ENCODE measurements around the gene UGCG. TPM values are rescaled to one million over a fixed set of nuclear protein-coding genes. Genes with fewer than 3 reads are reported as not detected.

UGCG gene
- total RNA-seq, 2 experiments from 2014 or later, result 12.4 to 13.5 TPM

DNA sequence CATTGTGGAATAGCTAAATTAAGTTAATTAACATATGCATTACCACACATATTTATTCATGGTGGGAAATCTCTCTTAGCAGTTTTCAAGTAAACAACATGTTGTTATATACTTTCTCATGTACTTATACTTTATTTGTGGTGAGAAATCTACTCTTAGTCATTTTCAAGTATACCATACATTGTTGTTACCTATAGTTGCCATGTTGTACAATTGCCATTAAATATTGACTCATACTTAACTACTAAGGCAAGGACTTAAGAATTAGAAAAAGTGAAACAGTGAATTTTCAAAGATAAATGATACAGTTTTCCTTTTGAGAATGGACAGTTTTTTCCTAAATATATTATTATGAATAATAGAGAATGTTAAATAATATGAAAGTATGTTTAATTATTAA, 27.7 kb downstream of the UGCG start:
- no peak overlapping the region for H3K27ac Mint-ChIP-seq
- no peaks in the 10 kb centered on the region for H3K27me3 Mint-ChIP-seq
- H3K4me1 Mint-ChIP-seq (ENCODE audit: low read depth), result peaks cover 30% of the 10 kb centered on the region
- peaks cover 5% of the 10 kb centered on the region for H3K36me3 Mint-ChIP-seq
- no peaks in the 10 kb centered on the region for H3K9me3 Mint-ChIP-seq
- no peak for DNase-seq
- POLR2A ChIA-PET, result interaction anchor here (1.3 kb wide), 1 partner anchor 14 kb away, joined by 3 read pairs; no protein-coding TSS in a partner anchor
- CTCF ChIA-PET, result interaction anchor here (0.6 to 1.1 kb wide), 2 partner anchors 10 to 437 kb away, joined by 3 to 4 read pairs; no protein-coding TSS in a partner anchor
- intact Hi-C loops (cut with micrococcal nuclease), result no loop called here
- no peak overlapping the region for H3K4me3 Mint-ChIP-seq

GRCh38 chr9:111925017-111925770, 28.6 kb downstream of the UGCG start:
- H3K27ac Mint-ChIP-seq, result no peak overlapping the region
- no peak overlapping the region for H3K4me3 Mint-ChIP-seq
- no peak for DNase-seq
- no peaks in the 10 kb centered on the region for H3K9me3 Mint-ChIP-seq
- peaks cover 30% of the 10 kb centered on the region for H3K4me1 Mint-ChIP-seq (ENCODE audit: low read depth)
- H3K36me3 Mint-ChIP-seq, result peaks cover 7% of the 10 kb centered on the region
- no peaks in the 10 kb centered on the region for H3K27me3 Mint-ChIP-seq
- ChIA-PET POLR2A (no interaction called here), CTCF (no interaction called here)
- intact Hi-C loops (cut with micrococcal nuclease), result no loop called here

GRCh38 chr9:111925784-111926183, 29.2 kb downstream of the UGCG start:
- intact Hi-C loops (cut with micrococcal nuclease), result loop anchor here (1.0 kb wide), 2 partner anchors 9 to 13 kb away; no protein-coding TSS in a partner anchor
- Mint-ChIP-seq H3K27me3 (no peaks in the 10 kb centered on the region), H3K4me3 (no peak overlapping the region), H3K4me1 (ENCODE audit: low read depth) (peaks cover 30% of the 10 kb centered on the region), H3K9me3 (no peaks in the 10 kb centered on the region), H3K27ac (no peak overlapping the region), H3K36me3 (peaks cover 8% of the 10 kb centered on the region)
- ChIA-PET POLR2A (interaction anchor here (0.7 to 1.2 kb wide), 3 partner anchors 11 to 13 kb away, joined by 3 to 4 read pairs (median 3); no protein-coding TSS in a partner anchor), CTCF (interaction anchor here (0.6 kb wide), 1 partner anchor 149 kb away, joined by 3 read pairs; no protein-coding TSS in a partner anchor)
- DNase-seq, result no peak

DNA sequence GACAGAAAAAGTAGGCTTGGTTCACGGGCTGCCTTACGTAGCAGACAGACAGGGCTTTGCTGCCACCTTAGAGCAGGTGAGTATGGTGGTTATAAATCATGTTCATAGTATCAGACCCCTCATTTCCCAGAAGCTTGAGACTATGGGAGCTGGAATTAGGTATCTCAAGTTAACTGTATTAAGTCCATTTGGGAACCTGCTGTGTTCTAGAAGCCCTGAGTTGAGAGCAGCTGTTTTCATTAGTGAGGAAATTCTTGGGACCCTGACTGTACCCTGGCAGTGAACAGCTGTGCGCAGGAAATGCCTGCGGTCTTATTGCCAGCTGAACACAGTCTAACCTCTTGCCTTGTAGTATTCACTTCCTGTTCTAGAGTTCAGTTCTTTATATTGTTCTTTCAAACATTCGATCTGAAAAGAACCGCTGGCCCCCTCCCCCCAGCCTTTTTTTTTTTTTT, 29.8 kb downstream of the UGCG start:
- CTCF ChIA-PET, result interaction anchor here (0.6 kb wide), 1 partner anchor 148 kb away, joined by 3 read pairs; no protein-coding TSS in a partner anchor
- H3K36me3 Mint-ChIP-seq, result peaks cover 15% of the 10 kb centered on the region
- POLR2A ChIA-PET, result interaction anchor here (0.7 to 1.2 kb wide), 3 partner anchors 10 to 12 kb away, joined by 3 to 4 read pairs (median 3); no protein-coding TSS in a partner anchor

DNA sequence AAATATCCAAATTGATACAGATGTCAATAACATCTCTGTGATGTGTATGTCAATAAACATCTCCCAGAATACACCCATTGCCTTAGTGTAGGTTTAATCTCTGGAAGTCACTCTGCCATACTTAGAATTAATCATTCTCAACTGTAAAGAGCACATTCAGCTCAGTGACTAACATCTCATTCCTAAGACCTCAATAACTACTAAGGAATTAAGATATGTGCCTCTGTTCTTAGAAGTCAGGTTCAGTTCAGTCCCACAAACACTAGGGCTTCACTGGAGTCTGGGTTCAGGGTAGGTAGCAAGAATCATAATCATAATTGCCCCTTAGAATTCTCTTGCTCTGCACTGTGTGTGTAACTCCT, 31.7 kb downstream of the UGCG start:
- POLR2A ChIA-PET, result no interaction called here
- intact Hi-C loops (cut with micrococcal nuclease), result no loop called here
- no peak for DNase-seq
- no peak overlapping the region for H3K27ac Mint-ChIP-seq
- no peak overlapping the region for H3K4me3 Mint-ChIP-seq
- peaks cover 22% of the 10 kb centered on the region for H3K36me3 Mint-ChIP-seq
- no peaks in the 10 kb centered on the region for H3K27me3 Mint-ChIP-seq
- CTCF ChIA-PET, result interaction anchor here (2.5 kb wide), 1 partner anchor 147 kb away, joined by 7 read pairs; no protein-coding TSS in a partner anchor
- peaks cover 25% of the 10 kb centered on the region for H3K4me1 Mint-ChIP-seq (ENCODE audit: low read depth)
- H3K9me3 Mint-ChIP-seq, result no peaks in the 10 kb centered on the region

More for the DNA sequence above, 29.8 kb downstream of the UGCG start:
- intact Hi-C loops (cut with micrococcal nuclease), result loop anchor here (1.0 kb wide), 2 partner anchors 10 to 12 kb away; no protein-coding TSS in a partner anchor
- Mint-ChIP-seq H3K4me1 (ENCODE audit: low read depth) (peaks cover 30% of the 10 kb centered on the region), H3K27me3 (no peaks in the 10 kb centered on the region), H3K9me3 (no peaks in the 10 kb centered on the region), H3K27ac (peak overlapping the region; percentile 51), H3K4me3 (no peak overlapping the region)
- peak; percentile 72 for DNase-seq

DNA sequence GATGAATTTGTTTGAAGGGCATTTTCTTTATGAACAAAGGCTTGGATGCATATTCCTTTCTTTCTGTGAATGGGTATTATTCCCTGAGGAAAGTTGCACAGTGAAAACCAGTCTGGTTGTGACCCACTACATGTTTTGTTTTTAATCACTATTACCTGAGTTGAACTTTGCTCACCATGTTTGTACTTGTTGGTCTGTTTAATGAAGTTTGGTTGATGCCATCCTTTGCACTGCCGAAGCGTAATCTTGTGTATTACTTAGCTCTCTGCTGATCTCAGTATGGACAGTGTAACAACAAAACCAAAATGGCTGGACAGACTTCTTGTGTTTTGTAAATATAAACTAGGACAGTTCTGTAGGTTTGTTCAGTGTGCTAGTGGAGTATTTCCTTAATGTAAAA, 38.1 kb downstream of the UGCG start:
- no peak overlapping the region for H3K4me3 Mint-ChIP-seq
- DNase-seq, result no peak
- ChIA-PET CTCF (interaction anchor here (0.7 kb wide), 1 partner anchor 132 kb away, joined by 3 read pairs; no protein-coding TSS in a partner anchor), POLR2A (no interaction called here)
- H3K36me3 Mint-ChIP-seq, result peaks cover 35% of the 10 kb centered on the region
- no peak overlapping the region for H3K27ac Mint-ChIP-seq
- H3K4me1 Mint-ChIP-seq (ENCODE audit: low read depth), result peaks cover 23% of the 10 kb centered on the region
- intact Hi-C loops (cut with micrococcal nuclease), result no loop called here
- H3K9me3 Mint-ChIP-seq, result no peaks in the 10 kb centered on the region
- no peaks in the 10 kb centered on the region for H3K27me3 Mint-ChIP-seq

DNA sequence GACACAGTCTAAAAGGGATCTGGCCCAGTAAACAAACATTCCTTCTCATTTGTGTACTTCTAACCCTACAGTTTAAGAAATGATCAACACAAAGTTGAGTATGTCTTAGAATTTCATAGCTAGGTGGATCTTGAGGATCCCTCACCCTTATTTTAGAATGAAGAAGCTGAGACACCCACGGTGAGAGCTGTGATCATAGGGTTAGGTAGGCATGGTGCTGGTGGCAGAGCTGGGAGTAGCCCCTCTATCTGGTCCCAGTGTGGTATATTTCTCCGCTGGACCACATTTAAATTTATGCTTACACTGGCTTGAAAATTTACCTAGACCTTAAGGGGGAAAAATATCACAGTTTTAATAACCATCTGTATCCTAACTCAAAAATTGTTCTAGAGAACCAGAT, 39.8 kb downstream of the UGCG start:
- intact Hi-C loops (cut with micrococcal nuclease), result no loop called here
- DNase-seq, result no peak
- ChIA-PET POLR2A (interaction anchor here (0.9 to 1.6 kb wide), 2 partner anchors 10 to 40 kb away, joined by 3 read pairs; partner anchors contain the start of gene UGCG), CTCF (interaction anchor here (0.6 to 1.5 kb wide), 5 partner anchors 16 to 332 kb away, joined by 3 read pairs; no protein-coding TSS in a partner anchor)
- no peaks in the 10 kb centered on the region for H3K9me3 Mint-ChIP-seq
- no peak overlapping the region for H3K27ac Mint-ChIP-seq
- peaks cover 23% of the 10 kb centered on the region for H3K4me1 Mint-ChIP-seq (ENCODE audit: low read depth)
- H3K36me3 Mint-ChIP-seq, result peaks cover 27% of the 10 kb centered on the region
- no peaks in the 10 kb centered on the region for H3K27me3 Mint-ChIP-seq
- H3K4me3 Mint-ChIP-seq, result no peak overlapping the region

- POLR2A ChIA-PET, result interaction anchor here (0.6 to 2.0 kb wide), 6 partner anchors 10 to 102 kb away, joined by 3 to 10 read pairs (median 3); no protein-coding TSS in a partner anchor
- peak overlapping the region; percentile 53 for H3K4me3 Mint-ChIP-seq
- no peak for DNase-seq
- H3K9me3 Mint-ChIP-seq, result no peaks in the 10 kb centered on the region
- intact Hi-C loops (cut with micrococcal nuclease), result no loop called here
- peaks cover 23% of the 10 kb centered on the region for H3K4me1 Mint-ChIP-seq (ENCODE audit: low read depth)
- H3K27ac Mint-ChIP-seq, result peak overlapping the region; percentile 83
- peaks cover 22% of the 10 kb centered on the region for H3K36me3 Mint-ChIP-seq
- H3K27me3 Mint-ChIP-seq, result no peaks in the 10 kb centered on the region
- CTCF ChIA-PET, result interaction anchor here (0.6 to 1.6 kb wide), 7 partner anchors 17 to 331 kb away, joined by 3 to 5 read pairs (median 3); no protein-coding TSS in a partner anchor
Observed at GRCh38 chr9:111937301-111937700, 40.7 kb downstream of the UGCG start.

- DNase-seq, result peak; percentile 88
- Mint-ChIP-seq H3K27ac (peak overlapping the region; percentile 83), H3K4me1 (ENCODE audit: low read depth) (peaks cover 23% of the 10 kb centered on the region), H3K4me3 (peak overlapping the region; percentile 53), H3K27me3 (no peaks in the 10 kb centered on the region), H3K36me3 (peaks cover 19% of the 10 kb centered on the region), H3K9me3 (no peaks in the 10 kb centered on the region)
- intact Hi-C loops (cut with micrococcal nuclease), result loop anchor here (1.0 kb wide), 7 partner anchors 12 to 99 kb away; no protein-coding TSS in a partner anchor
- ChIA-PET POLR2A (interaction anchor here (0.6 to 2.0 kb wide), 7 partner anchors 10 to 102 kb away, joined by 3 to 10 read pairs (median 4); no protein-coding TSS in a partner anchor), CTCF (interaction anchor here (1.0 to 1.6 kb wide), 6 partner anchors 22 to 178 kb away, joined by 3 to 5 read pairs (median 4); no protein-coding TSS in a partner anchor)
Observed at GRCh38 chr9:111937781-111938426, 41.3 kb downstream of the UGCG start.

GRCh38 chr9:111938427-111938800, 41.8 kb downstream of the UGCG start:
- H3K4me1 Mint-ChIP-seq (ENCODE audit: low read depth), result peaks cover 23% of the 10 kb centered on the region
- no peaks in the 10 kb centered on the region for H3K9me3 Mint-ChIP-seq
- intact Hi-C loops (cut with micrococcal nuclease), result loop anchor here (1.0 kb wide), 7 partner anchors 12 to 99 kb away; no protein-coding TSS in a partner anchor
- ChIA-PET CTCF (interaction anchor here (1.3 to 1.6 kb wide), 3 partner anchors 22 to 136 kb away, joined by 3 to 5 read pairs (median 5); no protein-coding TSS in a partner anchor), POLR2A (interaction anchor here (1.2 to 2.0 kb wide), 5 partner anchors 12 to 74 kb away, joined by 3 to 10 read pairs (median 4); no protein-coding TSS in a partner anchor)
- peak overlapping the region; percentile 53 for H3K4me3 Mint-ChIP-seq
- no peaks in the 10 kb centered on the region for H3K27me3 Mint-ChIP-seq
- peaks cover 16% of the 10 kb centered on the region for H3K36me3 Mint-ChIP-seq
- peak overlapping the region; percentile 83 for H3K27ac Mint-ChIP-seq
- peak; percentile 22 for DNase-seq

DNA sequence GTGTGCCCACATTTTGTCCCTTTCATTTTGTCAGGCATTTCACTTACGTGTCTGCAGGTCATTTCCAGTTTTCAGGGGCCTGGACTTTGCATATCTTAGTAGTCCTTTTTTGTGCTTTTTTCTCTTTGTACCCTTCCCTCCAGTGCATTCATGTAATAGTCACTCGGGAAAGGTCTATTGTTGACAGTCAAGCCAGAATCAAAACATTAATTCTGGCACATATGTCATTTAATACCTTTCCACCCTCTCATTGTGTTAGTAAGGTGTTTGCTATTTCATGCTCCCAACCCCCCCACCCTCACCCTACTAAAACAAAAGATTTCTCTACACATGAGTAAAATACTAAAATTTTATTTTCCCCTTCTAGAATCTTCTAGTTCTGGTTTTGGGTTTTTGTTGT, 42.7 kb downstream of the UGCG start:
- H3K4me3 Mint-ChIP-seq, result no peak overlapping the region
- no peak for DNase-seq
- POLR2A ChIA-PET, result no interaction called here
- CTCF ChIA-PET, result interaction anchor here (1.4 kb wide), 1 partner anchor 135 kb away, joined by 5 read pairs; no protein-coding TSS in a partner anchor
- no peaks in the 10 kb centered on the region for H3K9me3 Mint-ChIP-seq
- H3K4me1 Mint-ChIP-seq (ENCODE audit: low read depth), result peaks cover 23% of the 10 kb centered on the region
- H3K36me3 Mint-ChIP-seq, result peaks cover 9% of the 10 kb centered on the region
- H3K27me3 Mint-ChIP-seq, result no peaks in the 10 kb centered on the region
- peak overlapping the region; percentile 83 for H3K27ac Mint-ChIP-seq
- intact Hi-C loops (cut with micrococcal nuclease), result no loop called here
